GM10266 (cell line): ENCODE results near the gene TSPAN5.

Experiments used
- DNase-seq: peaks from one replicate; pipeline ENCODE4 v3.0.0; 2012; ENCODE audit errors: extremely low spot score
- TF ChIP-seq, protein P1 (sequence below): IDR thresholded peaks from 2 replicates; pipeline ENCODE4 v1.5.1; 2012; ENCODE audit warnings: mild to moderate bottlenecking, low read depth; ENCODE audit not compliant: control insufficient read depth, insufficient read depth; ENCODE audit errors: missing control alignments

Gene TSPAN5

GRCh38 chr4:98527534-98528269, 130.7 kb downstream of the TSPAN5 start:
- TF ChIP-seq, protein P1, sequence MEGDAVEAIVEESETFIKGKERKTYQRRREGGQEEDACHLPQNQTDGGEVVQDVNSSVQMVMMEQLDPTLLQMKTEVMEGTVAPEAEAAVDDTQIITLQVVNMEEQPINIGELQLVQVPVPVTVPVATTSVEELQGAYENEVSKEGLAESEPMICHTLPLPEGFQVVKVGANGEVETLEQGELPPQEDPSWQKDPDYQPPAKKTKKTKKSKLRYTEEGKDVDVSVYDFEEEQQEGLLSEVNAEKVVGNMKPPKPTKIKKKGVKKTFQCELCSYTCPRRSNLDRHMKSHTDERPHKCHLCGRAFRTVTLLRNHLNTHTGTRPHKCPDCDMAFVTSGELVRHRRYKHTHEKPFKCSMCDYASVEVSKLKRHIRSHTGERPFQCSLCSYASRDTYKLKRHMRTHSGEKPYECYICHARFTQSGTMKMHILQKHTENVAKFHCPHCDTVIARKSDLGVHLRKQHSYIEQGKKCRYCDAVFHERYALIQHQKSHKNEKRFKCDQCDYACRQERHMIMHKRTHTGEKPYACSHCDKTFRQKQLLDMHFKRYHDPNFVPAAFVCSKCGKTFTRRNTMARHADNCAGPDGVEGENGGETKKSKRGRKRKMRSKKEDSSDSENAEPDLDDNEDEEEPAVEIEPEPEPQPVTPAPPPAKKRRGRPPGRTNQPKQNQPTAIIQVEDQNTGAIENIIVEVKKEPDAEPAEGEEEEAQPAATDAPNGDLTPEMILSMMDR, result no peak
- DNase-seq, result no peak

DNA sequence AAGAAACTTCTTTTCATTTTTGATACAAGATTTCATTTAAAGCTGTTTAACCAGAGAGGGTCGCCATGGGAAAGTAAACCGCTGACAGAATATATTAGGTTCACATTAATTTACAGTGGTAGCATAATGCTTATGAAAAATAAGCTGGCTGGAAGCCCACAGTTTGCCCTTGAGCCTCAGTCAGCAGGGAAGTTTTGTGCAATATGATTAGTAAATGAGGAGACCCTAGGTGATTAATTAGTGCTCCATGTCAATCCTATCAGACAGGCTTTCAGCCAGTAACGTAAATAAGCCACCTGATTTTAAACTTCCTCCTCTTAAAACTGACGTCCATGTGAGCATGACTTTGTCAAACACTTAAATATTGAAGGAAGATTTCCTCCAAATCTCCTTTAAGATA, 134.2 kb downstream of the TSPAN5 start:
- DNase-seq, result no peak

GRCh38 chr4:98522636-98523395, 135.6 kb downstream of the TSPAN5 start:
- TF ChIP-seq, protein P1, result no peak
- DNase-seq, result no peak

More for the DNA sequence above, 134.2 kb downstream of the TSPAN5 start:
- TF ChIP-seq, protein P1, result no peak

DNA sequence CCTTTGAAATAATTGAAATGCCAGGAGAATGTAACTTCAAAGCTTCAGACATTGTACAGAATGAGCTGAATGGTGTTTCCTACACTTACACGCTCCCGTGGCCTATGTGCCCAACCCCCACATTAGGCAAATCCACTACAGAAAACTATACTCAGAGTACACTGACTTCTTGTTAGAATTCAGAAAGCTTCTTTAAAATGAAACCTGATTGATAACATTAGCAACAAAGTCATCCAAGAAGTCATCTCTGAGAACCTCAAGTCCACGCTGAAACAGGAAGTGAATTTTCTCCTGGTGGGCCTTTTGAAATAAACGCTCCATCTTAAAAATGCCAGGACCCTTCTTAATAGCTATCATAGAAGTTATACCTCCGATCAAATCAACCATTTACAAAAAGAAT, 136.3 kb downstream of the TSPAN5 start:
- TF ChIP-seq, protein P1, result no peak
- no peak for DNase-seq

DNA sequence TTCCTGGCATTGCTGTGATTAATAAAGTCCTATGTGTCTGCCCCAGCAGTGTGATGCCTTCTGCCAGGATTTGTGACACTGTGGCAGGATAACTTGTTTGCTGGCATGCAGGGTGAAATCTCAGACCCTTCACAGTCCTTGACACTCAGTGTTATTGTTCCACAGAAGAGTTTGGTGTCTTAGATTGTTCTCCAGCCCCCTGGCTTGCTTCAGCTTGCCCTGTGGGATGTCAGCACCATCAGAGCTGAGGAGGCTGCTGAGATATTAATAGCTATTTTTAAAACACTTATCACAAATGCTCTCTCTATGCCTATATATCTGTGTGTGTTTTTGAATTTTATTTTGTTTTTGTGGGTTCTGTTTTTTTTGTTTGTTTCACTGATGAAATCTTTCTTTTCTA, 136.9 kb downstream of the TSPAN5 start:
- DNase-seq, result no peak
- TF ChIP-seq, protein P1, result no peak

DNA sequence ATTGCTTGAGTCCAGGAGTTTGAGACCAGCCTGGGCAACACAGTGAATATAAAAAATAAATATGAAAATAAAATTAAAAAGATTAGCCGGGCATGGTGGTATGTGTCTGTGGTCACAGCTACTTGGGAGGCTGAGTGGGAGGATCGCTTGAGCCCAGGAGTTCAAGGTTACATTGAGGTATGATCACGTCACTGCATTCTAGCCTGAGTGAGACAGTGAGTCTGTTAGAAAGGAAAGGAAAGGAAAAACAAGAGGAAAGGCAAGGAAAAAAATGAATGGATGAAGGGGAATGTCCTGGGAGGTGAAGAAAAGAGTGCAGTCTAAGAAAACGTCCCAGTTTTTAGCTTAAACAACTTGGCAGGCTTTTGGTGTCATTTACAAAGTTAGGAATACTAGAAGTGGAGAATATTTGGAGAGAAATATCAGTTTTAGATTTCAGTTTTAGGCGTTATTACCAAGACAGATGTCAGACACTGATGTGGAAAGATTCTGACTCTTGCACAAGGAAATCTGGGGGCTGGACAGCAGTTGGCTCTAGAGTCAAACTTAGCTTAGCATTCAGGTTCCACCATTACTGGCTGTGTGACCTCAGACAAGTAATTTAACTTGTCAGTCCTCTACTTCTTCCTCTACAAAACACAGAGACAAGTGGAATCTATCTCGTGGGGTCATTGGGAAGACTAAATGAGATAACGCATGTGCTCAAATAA, 139.0 kb downstream of the TSPAN5 start:
- TF ChIP-seq, protein P1, result no peak
- no peak for DNase-seq
